CD4-positive, alpha-beta T cell treated with Interleukin-10 for 1 hour (primary cell): ENCODE measurements around the gene BEST4.
"Not testable (repeated sequence)": the region's sequence is repeated elsewhere in the genome, so short reads cannot be mapped to it uniquely, and the experiment has no call there.

Source experiments
- DNase-seq: peaks from one replicate; pipeline ENCODE4 v3.0.0-alpha.2; 2020

The BEST4 gene

DNA sequence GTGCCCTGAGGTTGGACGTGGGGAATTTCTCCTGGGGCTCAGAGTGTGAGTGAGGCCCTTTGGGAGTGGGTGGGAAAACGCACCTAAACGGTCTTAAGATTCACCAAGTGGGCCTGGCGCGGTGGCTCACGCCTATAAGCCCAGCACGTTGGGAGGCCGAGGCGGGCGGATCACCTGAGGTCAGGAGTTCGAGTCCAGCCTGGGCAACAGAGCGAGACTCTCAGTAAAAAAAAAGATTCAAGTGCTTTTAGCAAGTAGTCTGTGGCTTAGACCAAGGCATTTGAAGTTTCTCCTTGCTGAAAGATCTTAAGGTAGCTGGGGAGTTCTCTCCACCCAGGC lies 11.3 kb downstream of the BEST4 start:
- DNase-seq, result no peak

DNA sequence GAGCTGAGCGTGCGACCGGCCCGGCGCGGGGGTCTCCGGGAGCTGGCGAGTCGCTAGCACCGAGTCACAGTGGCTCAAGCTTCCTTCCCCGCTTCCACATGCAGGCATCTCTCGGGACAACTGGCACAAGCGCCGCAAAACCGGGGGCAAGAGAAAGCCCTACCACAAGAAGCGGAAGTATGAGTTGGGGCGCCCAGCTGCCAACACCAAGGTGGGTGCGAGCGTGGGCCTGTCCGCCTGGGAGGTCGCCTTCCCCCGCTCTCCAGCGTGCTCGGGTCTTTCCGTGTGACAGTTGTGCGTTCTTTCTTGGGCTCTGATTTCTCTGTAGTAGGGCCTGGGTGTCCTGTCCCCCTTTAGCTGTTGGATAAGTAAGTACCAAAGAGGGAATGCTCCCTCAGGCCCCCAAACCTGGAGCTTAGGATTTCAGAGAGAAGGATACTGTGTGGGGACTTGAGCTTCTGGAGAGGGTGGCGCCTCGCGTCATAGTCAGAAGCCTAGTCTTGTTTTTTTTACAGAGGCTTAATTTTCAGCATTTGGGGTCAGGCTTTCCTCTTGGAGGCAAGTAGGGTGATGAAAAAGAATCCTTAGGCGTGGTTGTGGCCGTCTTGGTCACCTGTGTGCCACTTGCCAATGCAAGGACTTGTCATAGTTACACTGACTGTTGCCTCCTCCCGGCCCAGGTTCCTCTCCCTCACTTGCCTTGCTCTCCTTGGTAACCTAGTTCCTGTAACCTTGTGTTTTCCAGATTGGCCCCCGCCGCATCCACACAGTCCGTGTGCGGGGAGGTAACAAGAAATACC lies 11.8 kb downstream of the BEST4 start:
- DNase-seq, result peak; percentile 38

DNA sequence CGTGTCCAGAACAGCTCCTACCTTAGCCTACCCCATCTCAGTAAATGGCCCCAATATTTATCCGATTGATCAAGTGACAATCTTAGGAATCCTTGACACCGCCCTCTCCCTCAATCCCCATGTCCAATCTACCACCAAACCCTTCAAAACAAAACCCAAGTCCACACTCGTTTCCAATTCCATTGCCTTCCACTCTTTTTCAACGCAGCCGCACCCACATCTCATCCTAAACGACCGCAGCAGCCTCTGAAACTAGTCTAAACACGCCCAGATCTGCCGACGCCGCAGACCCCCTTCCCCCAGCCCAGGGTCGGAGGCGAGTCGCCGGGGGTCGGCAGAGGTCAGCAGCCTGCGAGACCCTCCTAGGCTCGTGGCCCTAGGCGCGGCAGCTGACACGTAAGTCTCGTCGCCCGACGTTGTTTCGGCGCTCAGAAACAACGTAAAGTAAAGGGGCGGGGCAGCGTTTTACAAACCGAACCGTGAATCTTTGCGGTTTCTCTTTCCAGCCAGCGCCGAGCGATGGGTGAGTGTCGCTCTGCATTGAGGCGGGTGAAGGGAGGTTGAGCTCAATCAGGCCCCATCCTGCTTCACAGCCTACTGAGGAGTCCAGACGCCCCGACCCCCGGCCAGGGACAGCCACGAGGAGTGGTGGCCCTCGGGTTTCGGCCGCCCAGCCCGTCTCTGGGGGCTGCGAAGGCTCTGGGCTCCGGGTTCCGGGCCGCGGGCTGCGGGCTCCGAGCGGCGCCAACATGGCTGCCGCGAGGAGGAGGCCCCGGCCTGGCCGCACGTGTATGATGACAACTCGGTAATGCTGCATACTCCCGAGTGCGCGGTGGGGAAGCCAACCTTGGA lies 12.7 kb downstream of the BEST4 start, which contains the start of gene RPS8:
RPS8 (plus strand) TSS at position 463 of the 852 bp plus-strand sequence; CDS start at position 520, 57 bp downstream.
- peak; percentile 92 for DNase-seq

DNA sequence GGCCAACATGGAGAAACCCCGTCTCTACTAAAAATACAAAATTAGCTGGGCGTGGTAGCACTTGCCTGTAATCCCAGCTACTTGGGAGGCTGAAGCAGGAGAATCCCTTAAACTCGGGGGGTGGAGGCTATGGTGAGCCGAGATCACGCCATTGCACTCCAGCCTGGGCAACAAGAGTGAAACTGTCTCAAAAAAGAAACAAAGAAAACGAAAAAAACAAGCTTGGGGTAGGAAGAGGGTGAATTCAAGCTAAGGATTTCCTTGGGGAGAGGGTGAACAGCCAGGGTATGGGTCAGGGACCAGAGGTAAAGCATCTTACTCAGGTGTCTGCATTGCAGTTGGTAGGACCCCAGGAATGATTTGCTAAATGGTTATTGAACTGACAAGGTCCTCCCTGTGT lies 21.5 kb downstream of the BEST4 start:
- not testable (repeated sequence) for DNase-seq

DNA sequence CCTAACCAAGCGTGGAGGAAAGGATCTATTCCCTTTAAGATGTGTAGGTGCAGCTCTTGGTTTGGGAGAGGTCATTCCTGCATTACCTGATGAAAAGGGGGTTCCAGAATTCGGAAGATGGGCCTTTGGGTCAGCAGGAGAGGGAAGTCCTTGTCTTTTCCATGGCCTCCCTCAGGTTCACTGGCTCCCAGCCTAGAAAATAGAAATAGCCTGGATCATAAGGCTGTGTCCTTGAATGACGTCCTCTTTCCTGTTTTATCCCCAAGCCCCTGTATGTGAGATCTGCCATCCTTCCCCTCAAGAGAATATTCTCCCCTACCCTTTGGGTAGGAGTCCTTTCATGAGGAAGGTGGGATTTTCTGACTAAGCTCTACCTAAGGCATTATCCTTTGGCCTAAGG lies 27.1 kb downstream of the BEST4 start:
- DNase-seq, result no peak

DNA sequence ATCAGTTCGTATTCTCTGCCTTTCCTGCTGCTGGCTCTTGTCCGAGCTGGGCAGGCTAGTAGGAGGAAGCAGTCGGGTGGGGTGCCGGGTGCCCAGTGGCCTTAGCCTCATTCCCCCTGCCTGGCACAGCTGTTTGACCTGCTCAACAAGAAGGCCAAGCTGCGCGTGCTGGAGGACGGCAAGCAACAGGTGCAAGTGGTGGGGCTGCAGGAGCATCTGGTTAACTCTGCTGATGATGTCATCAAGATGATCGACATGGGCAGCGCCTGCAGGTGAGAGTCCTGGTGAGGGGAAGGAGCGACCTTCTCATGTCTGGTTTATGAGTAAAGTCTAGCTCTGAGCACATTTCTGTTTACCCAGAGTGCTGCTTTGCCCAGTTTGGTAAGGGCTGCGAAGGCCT lies 28.9 kb downstream of the BEST4 start:
- no peak for DNase-seq

DNA sequence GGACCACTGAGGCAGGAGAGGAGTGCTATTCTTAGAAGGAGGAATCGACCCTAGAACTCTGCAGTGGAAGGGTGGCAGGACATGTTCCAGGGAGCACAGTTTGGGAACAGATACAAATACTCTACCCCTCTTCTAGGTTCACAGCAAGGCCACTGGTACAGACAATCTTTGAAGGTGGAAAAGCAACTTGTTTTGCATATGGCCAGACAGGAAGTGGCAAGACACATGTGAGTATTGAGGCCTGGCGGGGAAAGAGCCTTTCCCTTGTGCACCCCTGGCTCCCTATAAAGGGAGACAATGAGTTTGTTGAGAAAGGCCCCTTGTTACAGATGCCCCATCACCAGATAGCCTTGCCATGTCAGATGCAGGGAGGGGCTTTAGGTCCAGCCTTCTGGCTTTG lies 30.6 kb downstream of the BEST4 start:
- no peak for DNase-seq

DNA sequence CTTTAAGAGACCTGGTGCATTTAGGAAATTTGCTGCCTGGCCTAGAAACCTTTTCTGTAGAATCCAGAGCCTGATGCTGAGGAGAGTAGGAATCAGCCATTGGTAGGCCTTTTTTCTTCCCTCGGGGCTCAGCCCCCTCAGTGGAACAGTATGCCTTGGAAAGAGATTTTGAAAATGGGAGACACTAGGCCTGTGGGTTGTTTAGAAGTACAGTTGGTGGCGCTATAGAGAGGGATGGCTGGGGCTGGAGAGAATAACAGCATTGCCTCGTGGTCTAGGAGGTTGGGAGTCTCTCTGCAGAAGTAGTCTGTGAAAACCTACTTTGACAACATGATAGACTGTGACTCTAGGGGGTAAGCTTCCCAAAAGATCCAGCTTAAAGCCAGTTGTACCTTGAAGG lies 40.1 kb downstream of the BEST4 start:
- no peak for DNase-seq

DNA sequence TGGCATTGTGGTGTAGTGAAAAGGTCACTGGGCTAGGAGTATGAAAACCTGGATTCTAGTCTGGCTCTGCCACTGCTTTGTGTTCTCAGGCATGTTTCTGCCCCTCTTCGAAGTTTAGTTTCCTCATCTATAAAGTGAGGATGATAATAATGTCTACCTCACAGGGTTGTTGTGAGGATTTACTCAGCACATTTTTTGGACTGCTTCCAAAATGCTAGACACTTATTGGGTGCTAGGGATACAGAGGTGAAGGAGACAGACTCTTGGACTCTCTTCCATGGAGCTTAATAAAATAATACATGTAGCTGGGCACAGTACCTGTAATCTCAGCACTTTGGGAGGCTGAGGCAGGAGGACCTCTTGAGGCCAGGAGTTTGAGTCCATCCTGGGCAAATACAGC lies 44.8 kb downstream of the BEST4 start:
- DNase-seq, result no peak

DNA sequence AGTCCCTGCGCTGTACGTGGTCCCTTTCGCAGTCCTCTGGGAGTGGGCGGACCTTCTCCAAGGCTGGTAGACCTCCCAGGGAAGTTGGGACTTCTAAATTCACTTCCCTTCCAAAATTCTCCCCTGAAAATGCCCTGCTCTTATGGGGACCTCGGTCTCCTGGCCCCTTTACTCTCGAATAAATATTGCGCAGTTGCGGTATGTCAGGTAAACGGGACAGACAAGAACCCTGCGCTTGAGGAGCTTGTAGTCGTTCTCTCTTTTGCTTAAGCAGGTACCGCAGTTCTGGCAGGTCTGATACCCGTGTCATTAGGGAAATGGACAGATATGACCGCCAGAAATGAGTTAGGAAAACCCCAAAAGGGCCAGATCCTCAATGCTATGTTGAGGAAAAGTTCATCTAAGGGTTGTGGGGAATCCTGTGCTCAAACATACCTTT lies 47.8 kb downstream of the BEST4 start:
- DNase-seq, result no peak

DNA sequence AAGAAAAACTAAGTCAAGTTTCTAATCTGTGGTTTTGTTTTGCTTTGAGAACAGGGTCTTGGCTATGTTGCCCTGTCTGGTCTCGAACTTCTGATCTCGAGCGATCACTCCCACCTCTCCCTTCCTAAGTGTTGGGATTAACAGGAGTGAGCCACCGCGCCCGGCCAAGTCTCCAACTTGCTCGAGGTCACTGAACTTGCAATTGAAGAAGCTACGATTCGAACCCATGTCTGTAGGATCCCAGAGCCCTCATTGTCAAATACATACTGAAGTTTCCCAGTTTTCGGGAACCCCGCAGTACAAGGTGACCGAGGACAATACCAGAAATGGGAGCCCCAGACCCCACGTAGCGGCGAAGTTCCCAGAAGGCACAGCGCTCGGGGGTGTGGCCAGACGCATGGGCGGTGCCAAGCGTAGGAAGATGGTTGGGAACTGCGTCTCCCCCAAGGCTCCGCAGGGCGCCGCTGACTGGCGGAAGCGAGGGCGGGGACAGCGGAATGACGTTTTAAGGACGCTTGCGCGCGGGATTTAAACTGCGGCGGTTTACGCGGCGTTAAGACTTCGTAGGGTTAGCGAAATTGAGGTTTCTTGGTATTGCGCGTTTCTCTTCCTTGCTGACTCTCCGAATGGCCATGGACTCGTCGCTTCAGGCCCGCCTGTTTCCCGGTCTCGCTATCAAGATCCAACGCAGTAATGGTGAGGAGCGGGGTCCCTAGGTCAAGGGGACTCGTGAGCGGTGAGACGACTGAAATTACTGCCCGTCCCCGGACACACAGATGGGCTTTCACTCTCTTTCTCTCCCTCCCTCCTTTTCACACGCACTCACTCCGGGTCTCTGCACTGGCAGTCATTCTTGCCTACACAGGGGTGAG lies 48.4 kb downstream of the BEST4 start, which contains the start of gene KIF2C:
KIF2C (plus strand) TSS at position 531 of the 872 bp plus-strand sequence; CDS start at position 627, 96 bp downstream.
- DNase-seq, result peak; percentile 97

DNA sequence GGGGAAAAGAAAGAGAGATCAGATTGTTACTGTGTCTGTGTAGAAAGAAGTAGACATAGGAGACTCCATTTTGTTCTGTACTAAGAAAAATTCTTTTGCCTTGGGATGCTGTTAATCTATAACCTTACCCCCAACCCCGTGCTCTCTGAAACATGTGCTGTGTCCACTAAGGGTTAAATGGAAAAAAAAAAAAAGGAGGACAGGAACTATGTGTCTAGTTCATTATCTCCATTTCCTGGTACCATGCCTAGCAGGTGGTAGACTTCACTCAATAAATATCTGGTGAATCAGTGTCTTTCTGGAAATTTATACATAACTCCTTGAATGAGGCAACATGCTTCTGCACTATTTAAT lies 49.0 kb downstream of the BEST4 start:
- not testable (repeated sequence) for DNase-seq

DNA sequence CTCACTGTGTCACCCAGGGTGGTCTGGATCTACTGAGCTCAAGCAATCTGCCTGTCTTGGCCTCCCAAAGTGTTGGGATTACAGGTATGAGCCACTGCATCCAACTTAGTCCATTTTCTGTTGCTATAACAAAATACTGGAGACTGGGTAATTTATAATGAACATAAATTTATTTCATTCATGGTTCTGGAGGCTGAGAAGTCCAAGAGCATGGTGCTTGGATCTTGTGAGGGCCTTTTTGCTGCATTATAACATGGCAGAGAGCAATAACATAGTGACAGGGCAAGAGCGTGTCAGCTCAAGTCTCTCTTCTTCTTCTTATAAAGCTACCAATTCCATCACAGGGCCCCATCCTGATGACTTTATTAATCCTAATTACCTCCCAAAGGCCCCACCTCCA lies 52.0 kb downstream of the BEST4 start:
- DNase-seq, result no peak

DNA sequence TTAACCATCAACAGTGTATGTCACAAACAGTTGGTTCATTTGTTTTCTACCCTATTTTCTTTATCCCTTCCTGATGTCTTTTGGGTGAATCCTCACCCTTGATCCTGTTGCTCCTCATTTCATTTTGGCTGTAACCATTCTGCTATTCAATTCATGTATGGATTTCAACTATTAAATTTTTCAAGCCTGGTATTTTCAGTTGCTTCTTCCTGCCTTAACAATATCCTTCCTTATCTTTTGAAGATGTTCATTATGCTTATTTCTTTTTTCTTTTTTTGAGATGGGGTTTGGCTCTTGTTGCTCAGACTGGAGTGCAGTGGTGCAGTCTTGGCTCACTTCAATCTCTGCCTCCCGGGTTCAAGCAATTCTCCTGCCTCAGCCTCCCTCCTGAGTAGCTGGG lies 54.2 kb downstream of the BEST4 start:
- no peak for DNase-seq
